Activated CD4-positive, CD25-positive, alpha-beta regulatory T cell (primary cell): ENCODE results near the gene TMEM108.

Experiments
- DNase-seq, 4 experiments: peaks; one replicate each; lab custom pipeline; 2025; lab: John Stamatoyannopoulos, UW

TMEM108 gene

GRCh38 chr3:133360476-133360875 lies 322.3 kb downstream of the TMEM108 start:
- DNase-seq = no peak

DNA sequence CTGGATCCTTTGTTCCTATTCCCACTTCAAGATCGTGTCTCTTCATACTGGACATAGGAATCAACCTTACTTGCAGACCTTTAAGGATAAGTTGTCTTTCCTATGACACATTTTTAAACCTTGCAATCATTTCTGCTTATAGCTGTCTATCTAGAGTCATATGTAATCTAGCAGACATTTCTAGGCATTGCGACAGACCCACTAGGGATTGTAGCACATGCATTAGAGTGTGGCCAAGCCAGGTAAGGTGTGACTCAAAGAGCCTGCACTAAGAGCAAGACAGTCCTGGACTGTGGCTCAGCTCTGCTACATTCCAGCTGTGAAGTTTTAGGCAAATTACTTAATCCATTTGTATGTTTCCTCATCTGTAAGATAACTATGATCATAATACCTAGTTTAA lies 322.8 kb downstream of the TMEM108 start:
- DNase-seq = no peak

- DNase-seq = no peak
Observed at GRCh38 chr3:133361435-133361834, 323.2 kb downstream of the TMEM108 start.

- no peak for DNase-seq
Observed at GRCh38 chr3:133362539-133362938, 324.3 kb downstream of the TMEM108 start.

- no peak for DNase-seq
Observed at GRCh38 chr3:133364704-133365103, 326.5 kb downstream of the TMEM108 start.

DNA sequence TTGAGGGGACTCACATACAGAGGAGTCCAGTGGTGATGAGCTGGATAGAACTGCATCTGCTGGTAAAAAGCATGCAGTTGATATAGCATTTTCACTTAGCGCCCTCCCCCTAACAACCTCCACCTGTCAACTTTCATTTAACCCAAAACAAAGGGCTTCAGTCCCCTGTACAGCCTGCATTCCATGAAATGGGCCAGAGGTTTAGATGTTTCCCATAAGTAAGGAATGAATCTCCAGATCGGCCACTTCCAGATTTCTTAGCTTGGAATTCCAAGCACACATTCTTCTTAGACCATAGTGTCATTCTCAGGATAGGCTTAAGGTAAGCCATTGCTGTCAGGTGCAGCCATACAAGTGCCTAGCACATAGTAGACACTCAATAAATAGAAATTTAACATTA lies 328.7 kb downstream of the TMEM108 start:
- DNase-seq = no peak

- no peak for DNase-seq
Observed at GRCh38 chr3:133367403-133367802, 329.2 kb downstream of the TMEM108 start.

- DNase-seq = no peak
Observed at GRCh38 chr3:133367956-133368355, 329.8 kb downstream of the TMEM108 start.

DNA sequence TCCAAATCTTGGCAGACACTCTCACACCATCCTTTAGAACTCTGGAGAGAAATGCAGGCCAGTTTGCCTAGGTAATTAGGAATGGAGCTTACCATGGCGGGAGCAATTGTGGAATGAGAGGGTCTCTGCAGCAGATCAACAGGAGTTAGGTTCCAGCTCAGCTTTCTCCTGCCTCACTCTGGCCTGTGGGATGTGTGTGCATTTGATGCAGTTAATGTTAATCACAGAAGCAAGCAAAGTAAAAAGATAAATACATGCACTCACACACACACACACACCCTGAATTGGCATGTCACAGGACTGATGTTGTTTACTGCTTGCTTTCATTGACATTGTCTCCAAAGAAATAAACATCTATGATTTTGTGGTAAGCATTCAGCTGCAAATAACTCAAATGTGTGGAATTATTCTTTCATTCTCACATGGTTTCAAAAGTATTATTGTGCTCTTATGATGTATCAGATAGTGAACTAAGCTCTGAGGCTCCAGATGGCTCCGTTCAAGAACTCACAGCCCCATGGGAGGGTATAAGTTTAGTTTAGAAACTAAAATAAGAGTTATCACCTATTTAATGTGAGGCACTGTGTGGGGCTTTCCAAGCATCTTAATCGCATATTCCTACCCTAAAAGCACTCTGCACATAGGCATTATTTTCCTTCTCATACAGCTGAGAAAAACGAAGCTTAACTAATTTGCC lies 330.3 kb downstream of the TMEM108 start:
- no peak for DNase-seq

- DNase-seq = no peak
Observed at GRCh38 chr3:133369068-133369440, 330.9 kb downstream of the TMEM108 start.

DNA sequence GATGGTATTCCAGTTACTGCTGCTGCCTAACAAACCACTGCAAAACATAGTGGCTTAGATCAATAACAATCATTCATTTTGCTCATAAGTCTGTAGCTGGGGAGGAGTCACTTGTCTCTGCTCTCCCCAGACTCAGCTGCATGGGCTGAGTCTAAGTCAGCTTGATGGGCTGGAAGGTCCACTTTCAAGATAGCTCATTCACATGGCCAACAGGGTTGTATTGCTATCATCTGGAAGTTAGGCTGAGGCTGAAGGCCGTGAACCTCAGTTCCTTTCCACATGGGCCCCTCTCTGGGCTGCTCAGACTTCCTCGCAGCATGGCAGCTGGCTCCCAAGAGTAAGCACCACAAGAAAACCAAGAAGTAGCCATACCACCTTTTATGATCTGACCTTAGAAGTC lies 333.0 kb downstream of the TMEM108 start:
- no peak for DNase-seq

- no peak for DNase-seq
Observed at GRCh38 chr3:133371676-133372075, 333.5 kb downstream of the TMEM108 start.

GRCh38 chr3:133374708-133375402 lies 336.7 kb downstream of the TMEM108 start:
- no peak for DNase-seq

- no peak for DNase-seq
Observed at GRCh38 chr3:133375403-133375745, 337.2 kb downstream of the TMEM108 start.

GRCh38 chr3:133376810-133377209 lies 338.6 kb downstream of the TMEM108 start:
- DNase-seq = no peak

DNA sequence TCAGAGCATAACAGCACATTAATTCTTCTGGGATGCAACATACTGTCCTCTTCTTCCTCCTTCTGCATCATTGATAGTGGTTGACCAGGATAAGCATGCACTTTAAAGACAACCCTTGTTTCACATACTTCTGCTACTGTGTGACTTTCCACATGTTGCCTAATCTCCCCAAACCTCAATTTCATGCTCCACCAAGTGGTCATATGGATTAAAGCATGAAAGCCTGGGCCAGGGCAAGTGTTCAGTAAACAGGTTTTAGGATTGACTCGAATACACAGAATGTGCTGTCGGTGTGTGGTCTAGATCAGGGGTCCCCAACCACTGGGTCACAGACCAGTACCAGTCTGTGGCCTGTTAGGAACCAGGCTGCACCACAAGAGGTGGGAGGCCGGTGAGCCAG lies 339.2 kb downstream of the TMEM108 start:
- no peak for DNase-seq

GRCh38 chr3:133379926-133380325 lies 341.7 kb downstream of the TMEM108 start:
- no peak for DNase-seq

DNA sequence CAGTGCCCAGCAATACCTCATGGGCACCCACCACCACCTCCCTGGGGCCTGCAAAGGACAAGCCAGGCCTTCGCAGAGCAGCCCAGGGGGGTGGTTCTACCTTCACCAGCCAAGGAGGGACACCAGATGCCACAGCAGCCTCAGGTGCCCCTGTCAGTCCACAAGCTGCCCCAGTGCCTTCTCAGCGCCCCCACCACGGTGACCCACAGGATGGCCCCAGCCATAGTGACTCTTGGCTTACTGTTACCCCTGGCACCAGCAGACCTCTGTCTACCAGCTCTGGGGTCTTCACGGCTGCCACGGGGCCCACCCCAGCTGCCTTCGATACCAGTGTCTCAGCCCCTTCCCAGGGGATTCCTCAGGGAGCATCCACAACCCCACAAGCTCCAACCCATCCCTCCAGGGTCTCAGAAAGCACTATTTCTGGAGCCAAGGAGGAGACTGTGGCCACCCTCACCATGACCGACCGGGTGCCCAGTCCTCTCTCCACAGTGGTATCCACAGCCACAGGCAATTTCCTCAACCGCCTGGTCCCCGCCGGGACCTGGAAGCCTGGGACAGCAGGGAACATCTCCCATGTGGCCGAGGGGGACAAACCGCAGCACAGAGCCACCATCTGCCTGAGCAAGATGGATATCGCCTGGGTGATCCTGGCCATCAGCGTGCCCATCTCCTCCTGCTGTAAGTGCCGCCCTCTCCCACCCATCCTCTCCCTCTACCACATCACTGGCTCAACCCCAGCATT lies 342.5 kb downstream of the TMEM108 start:
- no peak for DNase-seq

DNA sequence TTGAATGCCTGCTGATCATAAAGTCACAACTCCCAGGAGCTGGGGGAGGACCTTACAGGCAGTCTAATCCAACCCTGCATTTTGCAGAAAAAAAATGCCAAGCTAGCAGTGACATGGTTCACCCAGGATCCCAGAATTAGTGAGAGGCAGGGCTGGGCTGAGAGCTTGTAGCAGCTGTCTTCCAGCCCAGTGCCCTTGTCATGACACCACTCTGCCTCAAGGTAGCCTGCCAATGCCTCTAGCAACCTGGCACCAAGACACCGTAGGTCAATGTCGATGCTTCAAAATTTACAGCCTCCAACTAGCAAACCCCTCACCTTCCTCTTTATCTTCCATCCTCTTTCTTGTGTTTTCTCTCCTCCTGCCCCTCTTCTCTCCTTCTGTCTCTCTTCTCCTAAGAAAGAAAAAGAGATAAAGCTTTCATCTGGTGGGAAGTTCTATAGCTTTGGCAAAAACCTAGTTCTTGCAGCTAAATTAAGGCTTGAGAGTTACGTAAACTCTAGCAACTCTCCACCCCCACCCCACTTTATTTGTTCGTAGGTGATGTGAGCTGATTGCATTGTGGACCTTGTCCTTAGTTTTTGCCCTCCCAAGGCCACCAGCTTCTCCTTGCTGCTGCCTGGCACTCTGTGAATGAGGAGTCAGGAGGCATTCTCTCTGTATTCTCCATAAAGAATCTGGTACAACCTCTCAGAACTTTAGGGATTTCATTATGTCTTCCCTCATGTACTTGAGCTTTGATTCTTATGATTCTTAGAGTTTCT lies 343.3 kb downstream of the TMEM108 start:
- DNase-seq = no peak

- no peak for DNase-seq
Observed at GRCh38 chr3:133383175-133383574, 345.0 kb downstream of the TMEM108 start.

- no peak for DNase-seq
Observed at GRCh38 chr3:133383741-133384140, 345.6 kb downstream of the TMEM108 start.

DNA sequence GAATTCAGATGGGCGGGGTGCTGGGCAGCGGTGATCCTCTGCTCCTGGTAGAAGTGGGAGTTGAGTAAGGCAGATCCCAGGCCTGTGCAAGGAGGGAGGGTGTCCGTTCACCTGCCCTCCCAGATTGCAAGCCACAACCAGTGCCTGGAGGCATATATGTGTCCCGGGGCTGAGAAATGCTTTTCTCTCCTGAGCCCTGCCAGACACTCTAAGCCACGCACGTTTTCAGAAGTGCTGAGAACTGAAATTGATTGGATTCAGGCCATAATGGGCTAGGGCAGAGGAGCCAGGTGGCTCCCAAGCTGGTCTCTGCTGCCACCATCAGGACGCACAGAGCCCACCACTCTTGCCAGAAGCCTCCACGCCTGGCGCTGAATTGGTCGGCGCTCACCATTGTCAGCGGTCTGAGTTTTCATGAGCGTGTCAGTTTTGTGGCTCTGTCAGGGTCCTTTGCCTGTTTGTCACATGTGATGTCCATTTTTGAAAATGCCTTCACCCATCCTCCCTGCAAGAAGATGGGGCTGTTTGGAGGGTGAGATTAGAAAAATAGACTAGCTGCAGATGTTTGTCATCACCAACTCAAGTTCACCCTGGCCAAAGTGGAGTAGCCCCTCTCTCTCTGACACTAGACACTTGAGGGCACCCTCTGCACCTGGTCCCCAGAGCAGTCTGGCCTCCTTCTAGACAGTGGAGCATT lies 346.3 kb downstream of the TMEM108 start:
- DNase-seq = no peak
